SK-N-MC (cell line): Measurements from ENCODE around the gene SSPN.

Experiments
- DNase-seq: peaks from one replicate; pipeline ENCODE4 v3.0.0-alpha.2; 2011; ENCODE audit warnings: low read depth, low spot score
- H3K27ac ChIP-seq: fragments of 200-600 bp; sonication (generic); 2 replicates; pipeline ENCODE4 v1.5.1; 2016; ENCODE audit warnings: mixed run types
- H3K36me3 ChIP-seq: fragments of 200-600 bp; sonication (generic); 2 replicates; pipeline ENCODE4 v1.6.1; 2017; ENCODE audit warnings: antibody characterized with exemption, low read length, mixed read lengths; ENCODE audit not compliant: insufficient read depth
- H3K4me3 ChIP-seq: fragments of 200-600 bp; sonication (generic); 2 replicates; pipeline ENCODE4 v1.5.1; 2016
- H3K9ac ChIP-seq: fragments of 200-600 bp; sonication (generic); 2 replicates; pipeline ENCODE4 v1.8.0; 2017; ENCODE audit warnings: mixed run types, mixed read lengths; ENCODE audit not compliant: insufficient read length
- H3K9me3 ChIP-seq: fragments of 200-600 bp; sonication (generic); 2 replicates; pipeline ENCODE4 v1.6.1; 2017; ENCODE audit warnings: low read depth, mild to moderate bottlenecking, antibody characterized with exemption, low read length, moderate library complexity, mixed read lengths
- EZH2 ChIP-seq: fragments of 200-600 bp; sonication (generic); IDR thresholded peaks from one replicate; pipeline ENCODE4 v1.6.1; 2017; ENCODE audit warnings: antibody characterized with exemption
- FOXP2 ChIP-seq: optimal IDR thresholded peaks from 2 replicates; pipeline ENCODE3; 2011; ENCODE audit warnings: mild to moderate bottlenecking, moderate library complexity; ENCODE audit not compliant: insufficient read depth; ENCODE audit errors: extremely low read length, control extremely low read depth
- POLR2AphosphoS5 ChIP-seq: IDR thresholded peaks from 2 replicates; pipeline ENCODE4 v1.6.1; 2012; ENCODE audit warnings: mild to moderate bottlenecking, low read depth, low read length, borderline replicate concordance

The SSPN gene

DNA sequence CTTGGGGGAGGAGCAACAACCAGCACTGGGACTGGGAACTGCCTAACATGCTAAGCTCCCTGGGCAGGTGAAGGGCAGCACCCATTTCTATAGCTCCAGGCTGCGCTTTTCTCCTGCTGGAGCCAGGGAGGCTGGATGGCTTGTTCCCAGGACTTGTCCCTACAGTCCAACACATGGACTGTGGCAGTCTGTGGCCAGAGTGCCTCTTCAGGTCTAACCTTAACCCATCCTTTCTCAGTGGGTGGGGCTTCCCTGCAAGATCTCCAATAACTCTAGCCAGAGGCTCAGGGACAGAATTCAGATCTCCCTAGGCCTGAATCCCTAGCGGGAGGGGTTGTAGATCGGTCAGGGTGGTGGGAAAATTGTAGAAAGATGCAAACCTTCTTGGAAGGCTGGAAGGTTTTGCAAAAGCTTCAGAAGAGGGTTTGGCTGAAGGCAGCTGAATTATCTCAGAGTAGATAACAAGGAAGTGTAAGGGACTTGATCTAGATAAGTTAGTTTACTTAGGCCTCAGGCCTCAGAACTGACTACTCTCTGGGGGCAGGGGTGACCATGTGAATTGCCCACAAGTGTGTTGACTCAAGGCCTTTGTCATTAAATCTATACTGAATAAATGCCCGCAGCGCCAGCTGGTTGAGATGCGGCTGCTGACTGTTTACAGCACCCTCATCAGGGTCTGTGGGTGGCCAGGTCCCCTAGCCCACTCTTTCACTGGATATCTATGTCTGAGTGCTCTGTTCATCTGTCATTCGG is 60.7 kb downstream of the SSPN start:
- no peak for DNase-seq
- no peaks in the 10 kb centered on the region for H3K36me3 ChIP-seq
- no peak overlapping the region for H3K4me3 ChIP-seq
- TF ChIP-seq POLR2AphosphoS5 (no peak), EZH2 (no peak), FOXP2 (no peak)
- no peak overlapping the region for H3K27ac ChIP-seq
- no peak overlapping the region for H3K9ac ChIP-seq
- H3K9me3 ChIP-seq, result no peaks in the 10 kb centered on the region

DNA sequence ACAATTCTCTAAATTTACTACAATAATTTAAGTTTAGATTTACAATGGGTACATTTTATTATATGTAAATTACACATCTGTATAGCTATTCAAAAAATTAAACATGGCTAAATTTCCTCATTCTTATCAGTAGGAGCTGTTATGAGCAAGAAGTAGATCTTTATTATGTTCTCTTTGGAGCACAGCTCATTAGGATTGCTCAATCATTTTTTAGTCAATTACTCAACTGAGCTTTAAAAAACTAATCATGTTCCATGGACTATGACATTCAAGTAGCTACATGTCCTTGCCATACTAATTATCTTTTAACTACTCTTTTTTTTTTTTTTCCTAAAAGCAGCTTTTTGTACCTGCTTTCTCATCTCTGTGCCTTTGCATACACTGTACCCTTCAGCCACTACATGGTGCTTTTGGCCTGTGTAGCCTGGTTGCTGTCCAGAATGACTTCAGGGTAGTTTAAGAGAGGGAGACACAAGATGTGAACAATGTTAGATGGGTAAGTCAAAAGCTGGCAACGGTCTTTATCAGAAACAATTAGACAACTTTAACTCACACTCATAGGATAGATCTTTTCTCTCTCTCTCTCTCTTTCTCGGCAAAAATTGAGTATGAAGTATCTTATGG is 69.0 kb downstream of the SSPN start:
- TF ChIP-seq POLR2AphosphoS5 (no peak), FOXP2 (no peak), EZH2 (no peak)
- H3K27ac ChIP-seq, result no peak overlapping the region
- no peaks in the 10 kb centered on the region for H3K9me3 ChIP-seq
- DNase-seq, result no peak
- H3K36me3 ChIP-seq, result no peaks in the 10 kb centered on the region
- H3K4me3 ChIP-seq, result no peak overlapping the region
- no peak overlapping the region for H3K9ac ChIP-seq

GRCh38 chr12:26265606-26266005 is 70.2 kb downstream of the SSPN start:
- H3K27ac ChIP-seq, result no peak overlapping the region
- H3K9ac ChIP-seq, result no peak overlapping the region
- no peak for DNase-seq

GRCh38 chr12:26266881-26267280 is 71.5 kb downstream of the SSPN start:
- H3K9me3 ChIP-seq, result no peaks in the 10 kb centered on the region
- no peak for DNase-seq
- no peaks in the 10 kb centered on the region for H3K36me3 ChIP-seq
- no peak overlapping the region for H3K4me3 ChIP-seq
- no peak for TF ChIP-seq EZH2
- TF ChIP-seq FOXP2, result no peak
- no peak for TF ChIP-seq POLR2AphosphoS5
- H3K9ac ChIP-seq, result no peak overlapping the region
- H3K27ac ChIP-seq, result no peak overlapping the region

More at GRCh38 chr12:26265606-26266005, 70.2 kb downstream of the SSPN start:
- Histone ChIP-seq H3K4me3 (no peak overlapping the region), H3K9me3 (no peaks in the 10 kb centered on the region), H3K36me3 (no peaks in the 10 kb centered on the region)
- TF ChIP-seq EZH2 (no peak), FOXP2 (no peak), POLR2AphosphoS5 (no peak)

DNA sequence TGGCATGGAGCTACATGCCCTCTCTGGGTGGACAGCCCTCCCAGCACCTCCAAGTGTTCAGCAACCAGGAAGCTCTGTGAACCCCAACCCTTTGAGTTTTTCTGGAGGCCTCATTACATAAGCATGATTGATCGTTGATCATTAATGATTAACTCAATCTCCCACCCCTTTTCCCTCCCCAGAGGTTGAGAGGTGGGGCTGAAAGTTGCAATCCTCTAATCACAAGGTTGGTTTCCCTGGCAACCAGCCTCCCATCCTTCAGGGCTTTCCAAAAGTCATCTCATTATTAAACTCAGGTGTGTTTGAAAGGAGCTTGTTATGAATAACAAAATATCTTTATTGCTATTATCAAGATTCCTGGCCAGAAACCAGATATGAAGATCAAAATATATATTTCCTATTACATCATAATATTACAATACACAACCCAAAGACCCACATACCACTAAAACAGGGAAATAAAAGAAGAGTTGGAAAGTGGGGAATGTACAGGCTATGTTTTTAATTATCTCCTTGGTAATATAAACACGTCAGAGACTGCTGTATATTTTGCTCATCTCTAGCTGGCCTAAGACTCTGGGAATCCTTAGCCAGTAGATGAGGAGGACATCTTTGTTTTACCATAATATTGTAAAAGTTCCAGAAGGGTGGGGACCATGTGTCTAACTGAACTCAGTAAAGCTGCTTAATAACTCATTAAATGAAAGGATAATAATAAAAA is 73.6 kb downstream of the SSPN start:
- H3K4me3 ChIP-seq, result no peak overlapping the region
- no peak overlapping the region for H3K9ac ChIP-seq
- H3K36me3 ChIP-seq, result no peaks in the 10 kb centered on the region
- H3K27ac ChIP-seq, result no peak overlapping the region
- DNase-seq, result no peak
- H3K9me3 ChIP-seq, result no peaks in the 10 kb centered on the region
- TF ChIP-seq FOXP2 (no peak), EZH2 (no peak), POLR2AphosphoS5 (no peak)

- TF ChIP-seq FOXP2 (no peak), POLR2AphosphoS5 (no peak), EZH2 (no peak)
- Histone ChIP-seq H3K9me3 (no peaks in the 10 kb centered on the region), H3K36me3 (no peaks in the 10 kb centered on the region), H3K27ac (no peak overlapping the region), H3K9ac (no peak overlapping the region), H3K4me3 (no peak overlapping the region)
- no peak for DNase-seq
These were observed 74.3 kb downstream of the SSPN start for GRCh38 chr12:26269562-26270284.

DNA sequence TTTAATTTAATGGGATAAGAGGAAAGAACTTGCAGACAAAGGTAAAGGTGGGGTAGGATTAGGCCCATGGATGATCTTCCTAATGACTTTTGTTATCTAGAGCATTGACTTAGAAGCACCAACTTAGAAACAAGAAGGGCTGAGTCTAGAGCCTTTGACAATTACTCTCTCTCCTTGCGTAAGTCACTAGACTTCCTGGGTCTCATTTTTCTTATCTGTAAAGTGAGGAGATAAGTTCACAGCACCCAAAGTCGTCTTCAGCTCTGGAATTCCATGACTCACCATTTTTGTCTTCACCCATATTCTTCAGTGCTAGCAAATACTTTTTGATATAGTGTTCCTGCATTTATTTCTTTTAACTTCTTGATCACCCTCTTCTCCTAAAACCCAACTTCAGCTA is 75.7 kb downstream of the SSPN start:
- no peaks in the 10 kb centered on the region for H3K36me3 ChIP-seq
- no peak overlapping the region for H3K27ac ChIP-seq
- no peak for DNase-seq
- H3K9ac ChIP-seq, result no peak overlapping the region
- no peak overlapping the region for H3K4me3 ChIP-seq
- TF ChIP-seq POLR2AphosphoS5 (no peak), EZH2 (no peak), FOXP2 (no peak)
- H3K9me3 ChIP-seq, result no peaks in the 10 kb centered on the region
